HepG2 (cell line): ENCODE results near the gene CSH1. TPM values are rescaled to one million over a fixed set of nuclear protein-coding genes. Genes with fewer than 3 reads are reported as not detected.

Experiments used
- ATAD3A ChIP-seq: sonication (generic); formaldehyde crosslinking; IDR thresholded peaks from 2 replicates; pipeline ENCODE4 v1.4.0; 2020; ENCODE audit warnings: missing genetic modification reagents
- ATF7-NPFF ChIP-seq: sonication (generic); formaldehyde crosslinking; IDR thresholded peaks from 2 replicates; pipeline ENCODE4 v1.8.1; 2023; ENCODE audit warnings: mild to moderate bottlenecking, low read depth, missing genetic modification reagents, moderate library complexity
- CREB1 ChIP-seq, 2 experiments: fragments of 450-650 bp in 1 of 2; IDR thresholded peaks; 2 replicates each; pipeline ENCODE4 v1.6.1; 2016 to 2017; ENCODE audit warnings: control low read depth in 1 of 2, mild to moderate bottlenecking in 1 of 2, missing compliant biosample characterization in 1 of 2, missing genetic modification characterization in 1 of 2
- CSRNP1 ChIP-seq: sonication (generic); formaldehyde crosslinking; IDR thresholded peaks from 2 replicates; pipeline ENCODE4 v1.8.1; 2023; ENCODE audit warnings: mild to moderate bottlenecking, missing genetic modification reagents
- FLYWCH1 ChIP-seq: sonication (generic); formaldehyde crosslinking; IDR thresholded peaks from 2 replicates; pipeline ENCODE4 v1.8.1; 2023; ENCODE audit warnings: mild to moderate bottlenecking, missing genetic modification reagents
- FOXK2 ChIP-seq: fragments of 450-650 bp; IDR thresholded peaks from 2 replicates; pipeline ENCODE4 v1.6.1; 2016
- GPN1 ChIP-seq: sonication (generic); formaldehyde crosslinking; IDR thresholded peaks from 2 replicates; pipeline ENCODE4 v1.5.1; 2020; ENCODE audit warnings: missing genetic modification reagents, borderline replicate concordance
- JDP2 ChIP-seq: sonication (generic); formaldehyde crosslinking; IDR thresholded peaks from 2 replicates; pipeline ENCODE4 v1.8.1; 2022; ENCODE audit warnings: missing genetic modification reagents, borderline replicate concordance
- KDM5B ChIP-seq: sonication (generic); formaldehyde crosslinking; IDR thresholded peaks from 2 replicates; pipeline ENCODE4 v1.4.0; 2020; ENCODE audit warnings: missing genetic modification reagents, mild to moderate bottlenecking, borderline replicate concordance
- MAFG ChIP-seq: sonication (generic); formaldehyde crosslinking; IDR thresholded peaks from 2 replicates; pipeline ENCODE4 v1.5.1; 2020; ENCODE audit warnings: mild to moderate bottlenecking, missing genetic modification reagents
- MZF1 ChIP-seq: sonication (generic); formaldehyde crosslinking; IDR thresholded peaks from 2 replicates; pipeline ENCODE4 v1.8.1; 2023; ENCODE audit warnings: mild to moderate bottlenecking, missing genetic modification reagents, borderline replicate concordance
- NR0B2 ChIP-seq: sonication (generic); formaldehyde crosslinking; IDR thresholded peaks from 2 replicates; pipeline ENCODE4 v1.4.0; 2020; ENCODE audit warnings: mild to moderate bottlenecking, missing genetic modification reagents
- PCBP2 ChIP-seq: fragments of 200-400 bp; formaldehyde crosslinking; optimal IDR thresholded peaks from 2 replicates; pipeline ENCODE3; 2018; ENCODE audit warnings: low read length, low read depth; ENCODE audit not compliant: poor library complexity, severe bottlenecking
- POLR2A ChIP-seq, 2 experiments: IDR thresholded peaks; 2 replicates each; pipeline ENCODE4 v1.6.1; 2011; ENCODE audit warnings: low read depth in 2 of 2, low read length in 2 of 2, mild to moderate bottlenecking in 1 of 2, moderate library complexity in 1 of 2; ENCODE audit not compliant: insufficient read depth in 1 of 2
- TCF7 ChIP-seq: sonication (generic); IDR thresholded peaks from 2 replicates; pipeline ENCODE4 v1.6.1; 2016; ENCODE audit warnings: antibody characterized with exemption, low read depth
- TCF7L2 ChIP-seq: IDR thresholded peaks from 2 replicates; pipeline ENCODE4 v1.6.1; 2011; ENCODE audit warnings: mild to moderate bottlenecking, low read depth, low read length, moderate library complexity
- THAP9 ChIP-seq: sonication (generic); formaldehyde crosslinking; IDR thresholded peaks from 2 replicates; pipeline ENCODE4; 2020; ENCODE audit warnings: missing genetic modification reagents, mild to moderate bottlenecking, borderline replicate concordance
- ZBTB8A ChIP-seq: sonication (generic); formaldehyde crosslinking; IDR thresholded peaks from 2 replicates; pipeline ENCODE4 v1.4.0; 2020; ENCODE audit warnings: mild to moderate bottlenecking, low read depth, missing genetic modification reagents, borderline replicate concordance
- ZFP1 ChIP-seq: IDR thresholded peaks from 2 replicates; pipeline ENCODE4 v1.6.1; 2016
- ZMYM2 ChIP-seq: sonication (generic); formaldehyde crosslinking; IDR thresholded peaks from 2 replicates; pipeline ENCODE4 v1.8.0; 2022; ENCODE audit warnings: mild to moderate bottlenecking, missing genetic modification reagents
- ZNF350 ChIP-seq: sonication (generic); formaldehyde crosslinking; IDR thresholded peaks from 2 replicates; pipeline ENCODE4 v1.4.0; 2020; ENCODE audit warnings: mild to moderate bottlenecking, low read depth, missing genetic modification reagents, borderline replicate concordance
- ZNF446 ChIP-seq: sonication (generic); formaldehyde crosslinking; IDR thresholded peaks from 2 replicates; pipeline ENCODE4 v1.5.0; 2020; ENCODE audit warnings: mild to moderate bottlenecking, missing genetic modification reagents
- ZNF451 ChIP-seq: sonication (generic); formaldehyde crosslinking; IDR thresholded peaks from 2 replicates; pipeline ENCODE4 v1.5.0; 2020; ENCODE audit warnings: mild to moderate bottlenecking, missing genetic modification reagents
- ZNF547 ChIP-seq: sonication (generic); formaldehyde crosslinking; IDR thresholded peaks from 2 replicates; pipeline ENCODE4 v1.5.1; 2020; ENCODE audit warnings: mild to moderate bottlenecking, missing genetic modification reagents
- ZNF766 ChIP-seq: sonication (generic); formaldehyde crosslinking; IDR thresholded peaks from 2 replicates; pipeline ENCODE4 v1.5.0; 2020; ENCODE audit warnings: missing genetic modification reagents, borderline replicate concordance
- ZNF772 ChIP-seq: sonication (generic); formaldehyde crosslinking; IDR thresholded peaks from 2 replicates; pipeline ENCODE4 v1.5.0; 2020; ENCODE audit warnings: mild to moderate bottlenecking, missing genetic modification reagents
- polyA plus RNA-seq, 8 experiments: library from polyadenylated mRNA; depleted of rRNA in 3 of 8; stranded (reverse) in 7 of 8; unstranded in 1 of 8; fragments of >200 nt; fragmentation: Illumina TruSeq in 4 of 8; extraction: Trizol in 4 of 8; gene quantifications; 2 replicates each; pipeline versions ENCODE4 v1.2.1 to v1.2.3, GENCODE V29; 2011 to 2016; ENCODE audit warnings: low read depth in 4 of 8, missing spikeins in 1 of 8, mixed read lengths in 1 of 8; ENCODE audit not compliant: insufficient read depth in 1 of 8
- total RNA-seq, 5 experiments: library from RNA; depleted of rRNA; stranded (reverse); fragments of >200 nt; fragmentation: Illumina TruSeq; extraction: Trizol; gene quantifications; 2 replicates each; pipeline ENCODE4 v1.2.3, GENCODE V29; 2016; ENCODE audit warnings: low read depth in 1 of 5

CSH1 gene
- total and polyA plus RNA-seq, 2 of the 13 experiments (the other 11 are each of a cell fraction or from before 2014, with no cell fraction given) = not detected

GRCh38 chr17:63848834-63849689 lies 47.3 kb downstream of the CSH1 start (continued):
- TF ChIP-seq ZNF451 (CRISPR knock-in tag) (no peak), POLR2A (IDR thresholded peaks at IDR 0.05; ENCODE audit: insufficient read depth in 1 of 2, low read depth in 2 of 2, low read length in 2 of 2) (no peak), ATF7-NPFF (CRISPR knock-in tag) (peak; percentile 49), KDM5B (CRISPR knock-in tag) (peak; percentile 30; the same call in 1 of the 2 replicates), ZMYM2 (peak; percentile 90; the same call in 1 of the 2 replicates), TCF7 (no peak), ZNF350 (CRISPR knock-in tag) (0 out of 2 replicates have a peak, but pooled peaks have one; percentile 9), ZNF446 (CRISPR knock-in tag) (no peak; the same call in 1 of the 2 replicates), CREB1 (IDR thresholded peaks at IDR 0.05) (peak; percentile 88), CREB1 (CRISPR knock-in tag; IDR thresholded peaks at IDR 0.05) (peak; percentile 97), ATAD3A (no peak), MAFG (CRISPR knock-in tag) (no peak), MZF1 (CRISPR knock-in tag) (no peak), THAP9 (CRISPR knock-in tag) (0 out of 2 replicates have a peak, but pooled peaks have one; percentile 17), CSRNP1 (CRISPR knock-in tag) (peak; percentile 48; the same call in 1 of the 2 replicates), JDP2 (CRISPR knock-in tag) (no peak), FOXK2 (peak; percentile 97), FLYWCH1 (CRISPR knock-in tag) (no peak), NR0B2 (peak; percentile 47; the same call in 1 of the 2 replicates), ZNF547 (0 out of 2 replicates have a peak, but pooled peaks have one; percentile 20), TCF7L2 (no peak), ZFP1 (CRISPR knock-in tag) (no peak), ZNF772 (CRISPR knock-in tag) (no peak), GPN1 (CRISPR knock-in tag) (no peak), ZNF766 (CRISPR knock-in tag) (no peak), ZBTB8A (CRISPR knock-in tag) (no peak), PCBP2 (no peak)
